GM23338 (cell line): ENCODE results near the gene GFPT2. TPM values are rescaled to one million over a fixed set of nuclear protein-coding genes. Genes with fewer than 3 reads are reported as not detected.
A peak's percentile ranks its signal among the peaks of the same experiment; 100 is the strongest.

Source experiments
- ATAC-seq: fragments of 200-7000 bp; cut with Tn5 transposase; 3 replicates; pipeline ENCODE4 v1.9.1; 2020
- DNase-seq: peaks from one replicate; pipeline ENCODE4 v3.0.0-alpha.2; 2015; ENCODE audit warnings: low spot score
- H2AFZ ChIP-seq: fragments of 200-600 bp; sonication (generic); 2 replicates; pipeline ENCODE4 v1.8.0; 2016; ENCODE audit warnings: antibody characterized with exemption, mild to moderate bottlenecking, moderate library complexity
- H3F3A ChIP-seq: fragments of 200-600 bp; sonication (generic); replicated peaks from 2 replicates; pipeline ENCODE4 v1.8.0; 2017; ENCODE audit warnings: antibody characterized with exemption, mixed run types, low read depth
- H3K27ac ChIP-seq: fragments of 200-600 bp; sonication (generic); 2 replicates; pipeline ENCODE4 v1.6.1; 2016; ENCODE audit warnings: low read depth
- H3K27me3 ChIP-seq: fragments of 200-600 bp; sonication (generic); 2 replicates; pipeline ENCODE4 v1.8.0; 2016; ENCODE audit warnings: mild to moderate bottlenecking, mixed run types, moderate library complexity; ENCODE audit not compliant: insufficient read depth
- H3K36me3 ChIP-seq: fragments of 200-600 bp; sonication (generic); 2 replicates; pipeline ENCODE4 v1.8.0; 2016; ENCODE audit warnings: mild to moderate bottlenecking; ENCODE audit not compliant: insufficient read depth
- H3K4me1 ChIP-seq: fragments of 200-600 bp; sonication (generic); 2 replicates; pipeline ENCODE4 v1.8.0; 2016; ENCODE audit warnings: mild to moderate bottlenecking, moderate library complexity; ENCODE audit not compliant: insufficient read depth
- H3K4me2 ChIP-seq: fragments of 200-600 bp; sonication (generic); 2 replicates; pipeline ENCODE4 v1.7.1; 2017; ENCODE audit warnings: mixed run types
- H3K4me3 ChIP-seq: fragments of 200-600 bp; sonication (generic); 2 replicates; pipeline ENCODE4 v1.6.1; 2016; ENCODE audit warnings: mixed run types
- H3K79me2 ChIP-seq: fragments of 200-600 bp; sonication (generic); replicated peaks from 2 replicates; pipeline ENCODE4 v1.8.0; 2017; ENCODE audit warnings: mild to moderate bottlenecking; ENCODE audit not compliant: insufficient read depth
- H3K9me2 ChIP-seq: fragments of 200-600 bp; sonication (generic); 2 replicates; pipeline ENCODE4 v1.8.0; 2017; ENCODE audit not compliant: insufficient read depth
- H4K20me1 ChIP-seq: fragments of 200-600 bp; sonication (generic); replicated peaks from 2 replicates; pipeline ENCODE4 v1.8.0; 2017; ENCODE audit warnings: mild to moderate bottlenecking; ENCODE audit not compliant: insufficient read depth
- H3K27ac Mint-ChIP-seq: 2 replicates; pipeline ENCODE4 v1.8.0; 2020; ENCODE audit warnings: inconsistent platforms, mild to moderate bottlenecking, moderate library complexity, mixed read lengths
- H3K27me3 Mint-ChIP-seq: 3 replicates; pipeline ENCODE4 v1.8.0; 2022; ENCODE audit warnings: low read depth, mild to moderate bottlenecking, moderate library complexity, mixed read lengths, inconsistent platforms; ENCODE audit not compliant: insufficient read depth, poor library complexity
- H3K36me3 Mint-ChIP-seq: 3 replicates; pipeline ENCODE4 v1.8.0; 2021; ENCODE audit warnings: low read depth, mild to moderate bottlenecking, inconsistent platforms, moderate library complexity, mixed read lengths
- H3K4me1 Mint-ChIP-seq: 3 replicates; pipeline ENCODE4 v1.8.0; 2020; ENCODE audit warnings: mild to moderate bottlenecking, inconsistent platforms, mixed read lengths
- H3K4me3 Mint-ChIP-seq: 3 replicates; pipeline ENCODE4 v1.8.0; 2021; ENCODE audit warnings: moderate library complexity, mild to moderate bottlenecking, inconsistent platforms, mixed read lengths
- H3K9me3 Mint-ChIP-seq: 3 replicates; pipeline ENCODE4 v1.8.0; 2020; ENCODE audit warnings: moderate library complexity, mild to moderate bottlenecking, inconsistent platforms, mixed read lengths
- CREB1 ChIP-seq: fragments of 250-450 bp; sonication (Bioruptor Pico); IDR thresholded peaks from 2 replicates; pipeline ENCODE4 v1.5.0; 2020; ENCODE audit warnings: low read depth, mild to moderate bottlenecking, moderate library complexity
- CTCF ChIP-seq, 2 experiments: fragments of 200-600 bp in 1 of 2; sonication (generic) in 1 of 2; conservative IDR thresholded peaks; 2 replicates each; pipeline versions ENCODE4 v1.5.1 to v1.6.1; 2016 to 2017; ENCODE audit warnings: antibody characterized with exemption in 2 of 2, low read depth in 2 of 2, mild to moderate bottlenecking in 2 of 2, moderate library complexity in 1 of 2
- EZH2 ChIP-seq: fragments of 200-600 bp; sonication (generic); IDR thresholded peaks from one replicate; pipeline ENCODE4 v1.8.0; 2017; ENCODE audit warnings: antibody characterized with exemption, mild to moderate bottlenecking, low read depth; ENCODE audit not compliant: unreplicated experiment
- EZH2phosphoT487 ChIP-seq: fragments of 200-600 bp; sonication (generic); IDR thresholded peaks from one replicate; pipeline ENCODE4 v1.8.1; 2018; ENCODE audit warnings: antibody characterized with exemption; ENCODE audit not compliant: unreplicated experiment
- JUNB ChIP-seq: IDR thresholded peaks from one replicate; pipeline ENCODE4 v1.6.1; 2016; ENCODE audit warnings: antibody characterized with exemption; ENCODE audit not compliant: unreplicated experiment
- NANOG ChIP-seq: IDR thresholded peaks from 2 replicates; pipeline ENCODE4 v1.6.1; 2016; ENCODE audit warnings: antibody characterized with exemption, borderline replicate concordance
- POLR2AphosphoS5 ChIP-seq: IDR thresholded peaks from 2 replicates; pipeline ENCODE4 v1.6.1; 2016; ENCODE audit warnings: antibody characterized with exemption, low read depth
- STAT1 ChIP-seq: IDR thresholded peaks from one replicate; pipeline ENCODE4 v1.6.1; 2016; ENCODE audit warnings: antibody characterized with exemption; ENCODE audit not compliant: unreplicated experiment
- ZNF114 ChIP-seq: fragments of 250-450 bp; sonication (Bioruptor Pico); IDR thresholded peaks from 2 replicates; pipeline ENCODE4 v1.5.0; 2020; ENCODE audit warnings: mild to moderate bottlenecking, moderate library complexity
- polyA plus RNA-seq: library from polyadenylated mRNA; unstranded; fragments of >200 nt; fragmentation: Nextera tagmentation; extraction: Ambion mirVana; gene quantifications from 2 replicates; pipeline ENCODE4 v1.2.1, GENCODE V29; 2016
- total RNA-seq: library from RNA; depleted of rRNA; stranded (reverse); fragments of >200 nt; shearing (Covaris generic); gene quantifications from 2 replicates; pipeline ENCODE4 v1.2.3, GENCODE V29; 2014
- TF ChIP-seq, protein P1 (sequence below): fragments of 250-450 bp; sonication (Bioruptor Pico); IDR thresholded peaks from 2 replicates; pipeline ENCODE4 v1.5.0; 2020; ENCODE audit warnings: mild to moderate bottlenecking, moderate library complexity
- TF ChIP-seq, protein P2 (sequence below): IDR thresholded peaks from 2 replicates; pipeline ENCODE4 v1.6.1; 2016; ENCODE audit warnings: antibody characterized with exemption
- TF ChIP-seq, protein P3 (sequence below): IDR thresholded peaks from one replicate; pipeline ENCODE4 v1.6.1; 2018; ENCODE audit warnings: antibody characterized with exemption; ENCODE audit not compliant: unreplicated experiment

Gene GFPT2
- total and polyA plus RNA-seq, 2 experiments from 2014 or later: 82.6 to 120 TPM

- H3K27ac ChIP-seq: no peak overlapping the region
- peaks cover 100% of the 10 kb centered on the region for H3K36me3 Mint-ChIP-seq
- no peak overlapping the region for H2AFZ ChIP-seq
- H3F3A ChIP-seq: no peaks in the 10 kb centered on the region
- no peaks in the 10 kb centered on the region for H3K4me1 Mint-ChIP-seq
- H3K4me1 ChIP-seq: no peaks in the 10 kb centered on the region
- peaks cover 74% of the 10 kb centered on the region for H3K36me3 ChIP-seq
- DNase-seq (peak; percentile 6), ATAC-seq (no peak)
- H3K4me2 ChIP-seq: no peak overlapping the region
- H3K79me2 ChIP-seq: no peaks in the 10 kb centered on the region
- H4K20me1 ChIP-seq: no peaks in the 10 kb centered on the region
- no peaks in the 10 kb centered on the region for H3K27me3 ChIP-seq
- peaks cover 2% of the 10 kb centered on the region for H3K27me3 Mint-ChIP-seq
- no peak overlapping the region for H3K4me3 Mint-ChIP-seq
- peaks cover 100% of the 10 kb centered on the region for H3K9me3 Mint-ChIP-seq
- H3K9me2 ChIP-seq: no peaks in the 10 kb centered on the region
- H3K4me3 ChIP-seq: no peak overlapping the region
- TF ChIP-seq JUNB: no peak
- TF ChIP-seq, protein P1, sequence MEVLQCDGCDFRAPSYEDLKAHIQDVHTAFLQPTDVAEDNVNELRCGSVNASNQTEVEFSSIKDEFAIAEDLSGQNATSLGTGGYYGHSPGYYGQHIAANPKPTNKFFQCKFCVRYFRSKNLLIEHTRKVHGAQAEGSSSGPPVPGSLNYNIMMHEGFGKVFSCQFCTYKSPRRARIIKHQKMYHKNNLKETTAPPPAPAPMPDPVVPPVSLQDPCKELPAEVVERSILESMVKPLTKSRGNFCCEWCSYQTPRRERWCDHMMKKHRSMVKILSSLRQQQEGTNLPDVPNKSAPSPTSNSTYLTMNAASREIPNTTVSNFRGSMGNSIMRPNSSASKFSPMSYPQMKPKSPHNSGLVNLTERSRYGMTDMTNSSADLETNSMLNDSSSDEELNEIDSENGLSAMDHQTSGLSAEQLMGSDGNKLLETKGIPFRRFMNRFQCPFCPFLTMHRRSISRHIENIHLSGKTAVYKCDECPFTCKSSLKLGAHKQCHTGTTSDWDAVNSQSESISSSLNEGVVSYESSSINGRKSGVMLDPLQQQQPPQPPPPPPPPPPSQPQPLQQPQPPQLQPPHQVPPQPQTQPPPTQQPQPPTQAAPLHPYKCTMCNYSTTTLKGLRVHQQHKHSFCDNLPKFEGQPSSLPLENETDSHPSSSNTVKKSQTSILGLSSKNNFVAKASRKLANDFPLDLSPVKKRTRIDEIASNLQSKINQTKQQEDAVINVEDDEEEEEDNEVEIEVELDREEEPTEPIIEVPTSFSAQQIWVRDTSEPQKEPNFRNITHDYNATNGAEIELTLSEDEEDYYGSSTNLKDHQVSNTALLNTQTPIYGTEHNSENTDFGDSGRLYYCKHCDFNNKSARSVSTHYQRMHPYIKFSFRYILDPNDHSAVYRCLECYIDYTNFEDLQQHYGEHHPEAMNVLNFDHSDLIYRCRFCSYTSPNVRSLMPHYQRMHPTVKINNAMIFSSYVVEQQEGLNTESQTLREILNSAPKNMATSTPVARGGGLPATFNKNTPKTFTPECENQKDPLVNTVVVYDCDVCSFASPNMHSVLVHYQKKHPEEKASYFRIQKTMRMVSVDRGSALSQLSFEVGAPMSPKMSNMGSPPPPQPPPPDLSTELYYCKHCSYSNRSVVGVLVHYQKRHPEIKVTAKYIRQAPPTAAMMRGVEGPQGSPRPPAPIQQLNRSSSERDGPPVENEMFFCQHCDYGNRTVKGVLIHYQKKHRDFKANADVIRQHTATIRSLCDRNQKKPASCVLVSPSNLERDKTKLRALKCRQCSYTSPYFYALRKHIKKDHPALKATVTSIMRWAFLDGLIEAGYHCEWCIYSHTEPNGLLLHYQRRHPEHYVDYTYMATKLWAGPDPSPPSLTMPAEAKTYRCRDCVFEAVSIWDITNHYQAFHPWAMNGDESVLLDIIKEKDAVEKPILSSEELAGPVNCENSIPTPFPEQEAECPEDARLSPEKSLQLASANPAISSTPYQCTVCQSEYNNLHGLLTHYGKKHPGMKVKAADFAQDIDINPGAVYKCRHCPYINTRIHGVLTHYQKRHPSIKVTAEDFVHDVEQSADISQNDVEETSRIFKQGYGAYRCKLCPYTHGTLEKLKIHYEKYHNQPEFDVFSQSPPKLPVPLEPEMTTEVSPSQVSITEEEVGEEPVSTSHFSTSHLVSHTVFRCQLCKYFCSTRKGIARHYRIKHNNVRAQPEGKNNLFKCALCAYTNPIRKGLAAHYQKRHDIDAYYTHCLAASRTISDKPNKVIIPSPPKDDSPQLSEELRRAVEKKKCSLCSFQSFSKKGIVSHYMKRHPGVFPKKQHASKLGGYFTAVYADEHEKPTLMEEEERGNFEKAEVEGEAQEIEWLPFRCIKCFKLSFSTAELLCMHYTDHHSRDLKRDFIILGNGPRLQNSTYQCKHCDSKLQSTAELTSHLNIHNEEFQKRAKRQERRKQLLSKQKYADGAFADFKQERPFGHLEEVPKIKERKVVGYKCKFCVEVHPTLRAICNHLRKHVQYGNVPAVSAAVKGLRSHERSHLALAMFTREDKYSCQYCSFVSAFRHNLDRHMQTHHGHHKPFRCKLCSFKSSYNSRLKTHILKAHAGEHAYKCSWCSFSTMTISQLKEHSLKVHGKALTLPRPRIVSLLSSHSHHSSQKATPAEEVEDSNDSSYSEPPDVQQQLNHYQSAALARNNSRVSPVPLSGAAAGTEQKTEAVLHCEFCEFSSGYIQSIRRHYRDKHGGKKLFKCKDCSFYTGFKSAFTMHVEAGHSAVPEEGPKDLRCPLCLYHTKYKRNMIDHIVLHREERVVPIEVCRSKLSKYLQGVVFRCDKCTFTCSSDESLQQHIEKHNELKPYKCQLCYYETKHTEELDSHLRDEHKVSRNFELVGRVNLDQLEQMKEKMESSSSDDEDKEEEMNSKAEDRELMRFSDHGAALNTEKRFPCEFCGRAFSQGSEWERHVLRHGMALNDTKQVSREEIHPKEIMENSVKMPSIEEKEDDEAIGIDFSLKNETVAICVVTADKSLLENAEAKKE (CRISPR knock-in tag): no peak
- no peak for TF ChIP-seq POLR2AphosphoS5
- TF ChIP-seq, protein P2, sequence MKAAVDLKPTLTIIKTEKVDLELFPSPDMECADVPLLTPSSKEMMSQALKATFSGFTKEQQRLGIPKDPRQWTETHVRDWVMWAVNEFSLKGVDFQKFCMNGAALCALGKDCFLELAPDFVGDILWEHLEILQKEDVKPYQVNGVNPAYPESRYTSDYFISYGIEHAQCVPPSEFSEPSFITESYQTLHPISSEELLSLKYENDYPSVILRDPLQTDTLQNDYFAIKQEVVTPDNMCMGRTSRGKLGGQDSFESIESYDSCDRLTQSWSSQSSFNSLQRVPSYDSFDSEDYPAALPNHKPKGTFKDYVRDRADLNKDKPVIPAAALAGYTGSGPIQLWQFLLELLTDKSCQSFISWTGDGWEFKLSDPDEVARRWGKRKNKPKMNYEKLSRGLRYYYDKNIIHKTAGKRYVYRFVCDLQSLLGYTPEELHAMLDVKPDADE: no peak
- no peak for TF ChIP-seq CTCF (conservative IDR thresholded peaks at IDR 0.05; ENCODE audit: low read depth in 2 of 2)
- TF ChIP-seq CREB1 (CRISPR knock-in tag): no peak
- TF ChIP-seq ZNF114 (CRISPR knock-in tag): no peak
- no peak for TF ChIP-seq EZH2
- TF ChIP-seq, protein P3, sequence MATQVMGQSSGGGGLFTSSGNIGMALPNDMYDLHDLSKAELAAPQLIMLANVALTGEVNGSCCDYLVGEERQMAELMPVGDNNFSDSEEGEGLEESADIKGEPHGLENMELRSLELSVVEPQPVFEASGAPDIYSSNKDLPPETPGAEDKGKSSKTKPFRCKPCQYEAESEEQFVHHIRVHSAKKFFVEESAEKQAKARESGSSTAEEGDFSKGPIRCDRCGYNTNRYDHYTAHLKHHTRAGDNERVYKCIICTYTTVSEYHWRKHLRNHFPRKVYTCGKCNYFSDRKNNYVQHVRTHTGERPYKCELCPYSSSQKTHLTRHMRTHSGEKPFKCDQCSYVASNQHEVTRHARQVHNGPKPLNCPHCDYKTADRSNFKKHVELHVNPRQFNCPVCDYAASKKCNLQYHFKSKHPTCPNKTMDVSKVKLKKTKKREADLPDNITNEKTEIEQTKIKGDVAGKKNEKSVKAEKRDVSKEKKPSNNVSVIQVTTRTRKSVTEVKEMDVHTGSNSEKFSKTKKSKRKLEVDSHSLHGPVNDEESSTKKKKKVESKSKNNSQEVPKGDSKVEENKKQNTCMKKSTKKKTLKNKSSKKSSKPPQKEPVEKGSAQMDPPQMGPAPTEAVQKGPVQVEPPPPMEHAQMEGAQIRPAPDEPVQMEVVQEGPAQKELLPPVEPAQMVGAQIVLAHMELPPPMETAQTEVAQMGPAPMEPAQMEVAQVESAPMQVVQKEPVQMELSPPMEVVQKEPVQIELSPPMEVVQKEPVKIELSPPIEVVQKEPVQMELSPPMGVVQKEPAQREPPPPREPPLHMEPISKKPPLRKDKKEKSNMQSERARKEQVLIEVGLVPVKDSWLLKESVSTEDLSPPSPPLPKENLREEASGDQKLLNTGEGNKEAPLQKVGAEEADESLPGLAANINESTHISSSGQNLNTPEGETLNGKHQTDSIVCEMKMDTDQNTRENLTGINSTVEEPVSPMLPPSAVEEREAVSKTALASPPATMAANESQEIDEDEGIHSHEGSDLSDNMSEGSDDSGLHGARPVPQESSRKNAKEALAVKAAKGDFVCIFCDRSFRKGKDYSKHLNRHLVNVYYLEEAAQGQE: no peak
- TF ChIP-seq STAT1: no peak
- no peak for TF ChIP-seq EZH2phosphoT487
- TF ChIP-seq NANOG: no peak
- no peak overlapping the region for H3K27ac Mint-ChIP-seq
Measured at GRCh38 chr5:180259260-180259611, 93.9 kb downstream of the GFPT2 start.
